ENCODE results near the gene ZXDC. TPM values are rescaled to one million over a fixed set of nuclear protein-coding genes. Genes with fewer than 3 reads are reported as not detected.

ZXDC gene
- total RNA-seq, 1 experiment from 2014 or later, result 28.3 TPM

GRCh38 chr3:126442094-126442855 lies 33.4 kb downstream of the ZXDC start:
- Histone ChIP-seq H2BK20ac (ENCODE audit: low read depth, low read length, poor library complexity, severe bottlenecking) (no peak overlapping the region), H3K9ac (ENCODE audit: extremely low read depth, insufficient read length, low read length) (no peak overlapping the region), H3K79me2 (ENCODE audit: insufficient read depth, low read length) (no peaks in the 10 kb centered on the region), H2BK5ac (ENCODE audit: insufficient read length, low read length) (no peak overlapping the region), H3K56ac (ENCODE audit: insufficient read length, low read depth, low read length) (no peak overlapping the region), H2BK120ac (ENCODE audit: low read depth, low read length, poor library complexity, severe bottlenecking) (no peak overlapping the region), H3K4ac (ENCODE audit: low read depth, low read length) (no peak overlapping the region), H2AK5ac (ENCODE audit: insufficient read length, low read length) (no peak overlapping the region), H3K27ac (ENCODE audit: insufficient read length, low read depth, low read length) (no peak overlapping the region), H2AFZ (ENCODE audit: low read length) (no peak overlapping the region), H4K5ac (ENCODE audit: insufficient read length, low read depth, low read length) (no peak overlapping the region), H4K8ac (replicated peaks; ENCODE audit: insufficient read length, low read depth, low read length) (no peak overlapping the region), H4K91ac (ENCODE audit: insufficient read length, low read depth, low read length) (no peak overlapping the region), H3K14ac (ENCODE audit: insufficient read depth, low read length) (no peak overlapping the region), H3K18ac (ENCODE audit: insufficient read length, low read depth, low read length) (no peak overlapping the region), H3K4me2 (ENCODE audit: insufficient read depth, insufficient read length, low read length) (no peak overlapping the region), H3K79me1 (ENCODE audit: insufficient read depth, low read depth, low read length, poor library complexity, severe bottlenecking) (no peaks in the 10 kb centered on the region), H2BK12ac (ENCODE audit: insufficient read length, low read depth, low read length) (no peak overlapping the region), H2BK15ac (ENCODE audit: low read depth, low read length) (no peak overlapping the region), H3K4me1 (ENCODE audit: insufficient read depth, low read length) (no peaks in the 10 kb centered on the region), H3T11ph (ENCODE audit: low read length) (no peak overlapping the region), H3K9me3 (ENCODE audit: control insufficient read depth, low read depth, low read length) (no peaks in the 10 kb centered on the region), H3K27me3 (ENCODE audit: insufficient read depth, low read length) (no peaks in the 10 kb centered on the region), H3K23ac (ENCODE audit: insufficient read length, low read depth, low read length) (no peak overlapping the region), H3K23me2 (ENCODE audit: insufficient read length, low read depth, low read length, poor library complexity, severe bottlenecking) (no peaks in the 10 kb centered on the region), H4K20me1 (ENCODE audit: control insufficient read depth, insufficient read depth, insufficient read length) (no peaks in the 10 kb centered on the region)
- DNase-seq, result no peak
- peaks cover 0 to 24% (median 16%) of the 10 kb centered on the region in 3 experiments; a peak in 4 of 7 replicates for H3K36me3 Mint-ChIP-seq (ENCODE audit: insufficient read depth in 1 of 3, low read depth in 3 of 3)
- no CpG with 5 or more reads among the region's 13 CpGs for WGBS (ENCODE audit: extremely low coverage, insufficient read length, low lambda C conversion rate)
- peaks cover 30 to 44% of the 10 kb centered on the region in 2 experiments for H3K4me1 Mint-ChIP-seq
- H3K27ac Mint-ChIP-seq, result 0 out of 7 replicates have a peak overlapping the region, but pooled peaks of 1 of the 3 experiments have one; percentile 9
- no peak for TF ChIP-seq CTCF (conservative IDR thresholded peaks at IDR 0.05)
- no peaks in the 10 kb centered on the region for H3K9me3 Mint-ChIP-seq
- peaks cover 2% of the 10 kb centered on the region; the same call in 1 of the 2 replicates for H3K27me3 Mint-ChIP-seq (ENCODE audit: low read depth)
- H3K4me3 Mint-ChIP-seq, result no peak overlapping the region
